DOHH2 (cell line): ENCODE measurements around the gene FAM210A.
"Not testable (repeated sequence)": the region's sequence is repeated elsewhere in the genome, so short reads cannot be mapped to it uniquely, and the experiment has no call there.

ENCODE experiments used
- H3F3A ChIP-seq: fragments of 200-600 bp; sonication (generic), shearing (Covaris generic); 2 replicates; pipeline ENCODE4 v1.6.0; 2016; ENCODE audit warnings: antibody characterized with exemption, mild to moderate bottlenecking; ENCODE audit not compliant: control insufficient read depth, insufficient read depth
- H3K27ac ChIP-seq: fragments of 200-600 bp; sonication (generic); 2 replicates; pipeline ENCODE4 v1.5.1; 2014; ENCODE audit warnings: low read depth, mild to moderate bottlenecking, low read length, moderate library complexity
- H3K27me3 ChIP-seq: fragments of 200-600 bp; sonication (generic); 2 replicates; pipeline ENCODE4 v1.6.1; 2014; ENCODE audit warnings: mild to moderate bottlenecking, low read length, mixed read lengths; ENCODE audit not compliant: control insufficient read depth
- H3K36me3 ChIP-seq: fragments of 200-600 bp; sonication (generic); 2 replicates; pipeline ENCODE4 v1.6.1; 2014; ENCODE audit warnings: mild to moderate bottlenecking, low read length, moderate library complexity, mixed read lengths; ENCODE audit not compliant: control insufficient read depth
- H3K4me1 ChIP-seq: fragments of 200-600 bp; sonication (generic); 2 replicates; pipeline ENCODE4 v1.6.1; 2014; ENCODE audit warnings: mild to moderate bottlenecking, low read length, mixed read lengths; ENCODE audit not compliant: control insufficient read depth
- H3K4me2 ChIP-seq: fragments of 200-600 bp; sonication (generic); 2 replicates; pipeline ENCODE4 v1.6.0; 2014; ENCODE audit warnings: mild to moderate bottlenecking, low read length, moderate library complexity
- H3K4me3 ChIP-seq: fragments of 200-600 bp; sonication (generic); 2 replicates; pipeline ENCODE4 v1.5.1; 2014; ENCODE audit warnings: mild to moderate bottlenecking, low read length, mixed read lengths
- H3K79me2 ChIP-seq: fragments of 200-600 bp; sonication (generic); 2 replicates; pipeline ENCODE4 v1.6.1; 2014; ENCODE audit warnings: mild to moderate bottlenecking, low read length, mixed read lengths; ENCODE audit not compliant: control insufficient read depth
- H3K9me2 ChIP-seq: fragments of 200-600 bp; sonication (generic); replicated peaks from 2 replicates; pipeline ENCODE4 v1.6.1; 2014; ENCODE audit warnings: mild to moderate bottlenecking, low read length, mixed read lengths; ENCODE audit not compliant: control insufficient read depth
- H3K9me3 ChIP-seq: fragments of 200-600 bp; sonication (generic); 2 replicates; pipeline ENCODE4 v1.6.1; 2014; ENCODE audit warnings: antibody characterized with exemption, low read length, mixed read lengths; ENCODE audit not compliant: control insufficient read depth, insufficient read depth
- H4K20me1 ChIP-seq: fragments of 200-600 bp; sonication (generic); 2 replicates; pipeline ENCODE4 v1.6.0; 2014; ENCODE audit warnings: low read depth, mild to moderate bottlenecking, antibody characterized with exemption, low read length, moderate library complexity; ENCODE audit not compliant: control insufficient read depth, insufficient read depth
- EZH2phosphoT487 ChIP-seq: fragments of 200-600 bp; sonication (generic); IDR thresholded peaks from 2 replicates; pipeline ENCODE4 v1.6.1; 2017; ENCODE audit warnings: borderline replicate concordance, mild to moderate bottlenecking, antibody characterized with exemption, low read length, moderate library complexity, mixed read lengths
- TF ChIP-seq, protein P1 (sequence below): fragments of 200-600 bp; sonication (generic); IDR thresholded peaks from one replicate; pipeline ENCODE4 v1.5.1; 2014; ENCODE audit warnings: antibody characterized with exemption, mild to moderate bottlenecking, low read depth, low read length; ENCODE audit not compliant: poor library complexity, severe bottlenecking

Gene FAM210A

DNA sequence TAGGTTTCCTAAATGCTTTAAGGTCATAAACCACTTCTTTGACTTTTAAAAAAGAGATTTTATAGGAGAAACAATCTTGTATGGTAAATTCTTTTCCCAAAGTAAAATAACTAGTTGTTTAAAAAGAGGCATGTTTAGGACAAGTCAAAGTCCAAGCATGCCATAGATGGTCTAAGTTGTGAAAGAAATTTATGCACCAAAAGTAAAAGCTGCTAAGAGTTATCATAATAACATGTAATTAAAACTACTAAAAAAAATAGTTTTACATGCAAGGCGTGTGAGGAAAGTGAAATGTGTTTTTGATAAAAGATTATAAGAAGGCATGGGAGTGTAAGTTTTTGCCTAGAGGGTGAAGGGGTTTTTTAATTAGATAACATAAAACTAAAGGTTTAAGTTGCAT is 22.5 kb downstream of the FAM210A start:
- peaks cover 66% of the 10 kb centered on the region for H3K9me3 ChIP-seq
- no peaks in the 10 kb centered on the region for H4K20me1 ChIP-seq
- no peaks in the 10 kb centered on the region for H3F3A ChIP-seq
- H3K79me2 ChIP-seq: peaks cover 100% of the 10 kb centered on the region
- H3K4me3 ChIP-seq: no peak overlapping the region
- no peak overlapping the region for H3K27ac ChIP-seq
- peaks cover 11% of the 10 kb centered on the region for H3K4me1 ChIP-seq
- peaks cover 44% of the 10 kb centered on the region for H3K36me3 ChIP-seq
- TF ChIP-seq, protein P1, sequence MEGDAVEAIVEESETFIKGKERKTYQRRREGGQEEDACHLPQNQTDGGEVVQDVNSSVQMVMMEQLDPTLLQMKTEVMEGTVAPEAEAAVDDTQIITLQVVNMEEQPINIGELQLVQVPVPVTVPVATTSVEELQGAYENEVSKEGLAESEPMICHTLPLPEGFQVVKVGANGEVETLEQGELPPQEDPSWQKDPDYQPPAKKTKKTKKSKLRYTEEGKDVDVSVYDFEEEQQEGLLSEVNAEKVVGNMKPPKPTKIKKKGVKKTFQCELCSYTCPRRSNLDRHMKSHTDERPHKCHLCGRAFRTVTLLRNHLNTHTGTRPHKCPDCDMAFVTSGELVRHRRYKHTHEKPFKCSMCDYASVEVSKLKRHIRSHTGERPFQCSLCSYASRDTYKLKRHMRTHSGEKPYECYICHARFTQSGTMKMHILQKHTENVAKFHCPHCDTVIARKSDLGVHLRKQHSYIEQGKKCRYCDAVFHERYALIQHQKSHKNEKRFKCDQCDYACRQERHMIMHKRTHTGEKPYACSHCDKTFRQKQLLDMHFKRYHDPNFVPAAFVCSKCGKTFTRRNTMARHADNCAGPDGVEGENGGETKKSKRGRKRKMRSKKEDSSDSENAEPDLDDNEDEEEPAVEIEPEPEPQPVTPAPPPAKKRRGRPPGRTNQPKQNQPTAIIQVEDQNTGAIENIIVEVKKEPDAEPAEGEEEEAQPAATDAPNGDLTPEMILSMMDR: no peak
- no peak for TF ChIP-seq EZH2phosphoT487
- H3K9me2 ChIP-seq: no peaks in the 10 kb centered on the region
- H3K4me2 ChIP-seq: no peak overlapping the region
- H3K27me3 ChIP-seq: no peaks in the 10 kb centered on the region

DNA sequence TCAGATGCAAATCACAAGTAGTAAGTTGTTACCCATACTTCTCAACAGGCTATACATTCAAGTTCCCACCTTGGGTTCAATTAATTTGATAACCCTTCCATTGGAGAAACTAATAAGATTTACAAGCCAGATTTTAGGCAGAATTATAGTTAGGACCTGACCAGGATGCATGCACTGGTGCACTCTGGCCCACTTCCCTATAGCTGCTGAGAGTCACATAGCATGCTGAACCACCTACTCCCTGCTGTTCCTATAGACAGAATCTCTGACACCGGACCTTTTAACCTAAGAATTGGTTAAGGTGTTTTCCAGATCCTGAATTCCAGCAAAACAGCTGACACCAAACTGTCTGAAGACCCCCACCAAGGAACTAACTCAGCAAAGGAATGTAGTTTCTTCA is 26.2 kb downstream of the FAM210A start:
- Histone ChIP-seq H3K4me2 (no peak overlapping the region), H3K36me3 (peaks cover 19% of the 10 kb centered on the region), H3K4me1 (peaks cover 11% of the 10 kb centered on the region), H3K27me3 (no peaks in the 10 kb centered on the region), H4K20me1 (no peaks in the 10 kb centered on the region), H3K79me2 (peaks cover 95% of the 10 kb centered on the region), H3K9me2 (no peaks in the 10 kb centered on the region), H3K27ac (no peak overlapping the region), H3F3A (no peaks in the 10 kb centered on the region), H3K4me3 (no peak overlapping the region), H3K9me3 (peaks cover 42% of the 10 kb centered on the region)
- TF ChIP-seq, protein P1: no peak
- TF ChIP-seq EZH2phosphoT487: no peak

DNA sequence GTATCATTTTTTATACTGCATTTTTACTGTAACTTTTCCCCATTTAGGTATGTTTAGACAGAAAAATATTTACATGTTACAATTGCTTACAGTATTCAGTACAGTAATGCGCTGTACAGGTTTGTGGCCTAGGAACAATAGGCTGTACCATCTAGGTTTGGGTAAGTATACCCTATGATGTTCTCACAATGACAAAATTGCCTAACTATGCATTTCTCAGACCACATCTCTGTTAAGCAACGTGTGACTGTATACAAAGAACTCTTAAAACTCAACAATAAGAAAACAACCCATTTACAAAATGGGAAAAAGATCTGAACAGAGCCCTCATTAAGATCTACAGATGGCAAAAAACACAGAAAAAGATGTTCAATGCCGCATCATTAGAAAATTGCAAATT is 29.4 kb downstream of the FAM210A start:
- Histone ChIP-seq H3F3A (no peaks in the 10 kb centered on the region), H3K4me3 (no peak overlapping the region), H3K36me3 (peaks cover 7% of the 10 kb centered on the region), H4K20me1 (no peaks in the 10 kb centered on the region), H3K27me3 (no peaks in the 10 kb centered on the region), H3K4me1 (peaks cover 11% of the 10 kb centered on the region), H3K27ac (no peak overlapping the region), H3K9me3 (peaks cover 12% of the 10 kb centered on the region; the same call in 1 of the 2 replicates), H3K9me2 (no peaks in the 10 kb centered on the region), H3K4me2 (no peak overlapping the region), H3K79me2 (peaks cover 84% of the 10 kb centered on the region)
- TF ChIP-seq, protein P1: no peak
- no peak for TF ChIP-seq EZH2phosphoT487

DNA sequence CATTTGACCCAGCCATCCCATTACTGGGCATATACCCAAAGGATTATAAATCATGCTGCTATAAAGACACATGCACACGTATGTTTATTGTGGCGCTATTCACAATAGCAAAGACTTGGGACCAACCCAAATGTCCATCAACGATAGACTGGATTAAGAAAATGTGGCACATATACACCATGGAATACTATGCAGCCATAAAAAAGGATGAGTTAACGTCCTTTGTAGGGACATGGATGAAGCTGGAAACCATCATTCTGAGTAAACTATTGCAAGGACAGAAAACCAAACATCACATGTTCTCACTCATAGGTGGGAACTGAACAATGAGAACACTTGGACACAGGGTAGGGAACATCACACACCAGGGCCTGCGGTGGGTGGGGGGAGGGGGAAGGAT is 31.0 kb downstream of the FAM210A start:
- not testable (repeated sequence) for H3K36me3 ChIP-seq
- peaks cover 78% of the 10 kb centered on the region for H3K79me2 ChIP-seq

DNA sequence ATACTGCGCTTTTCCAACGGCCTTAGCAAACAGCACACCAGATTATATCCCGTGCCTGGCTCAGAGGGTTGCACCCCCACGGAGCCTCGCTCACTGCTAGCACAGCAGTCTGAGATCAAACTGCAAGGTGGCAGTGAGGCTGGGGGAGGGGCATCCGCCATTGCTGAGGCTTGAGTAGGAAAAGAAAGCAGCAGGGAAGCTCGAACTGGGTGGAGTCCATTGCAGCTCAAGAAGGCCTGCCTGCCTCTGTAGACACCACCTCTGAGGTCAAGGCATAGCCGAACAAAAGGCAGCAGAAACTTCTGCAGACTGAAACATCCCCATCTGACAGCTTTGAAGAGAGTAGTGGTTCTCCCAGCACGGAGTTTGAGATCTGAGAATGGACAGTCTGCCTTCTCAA is 36.3 kb downstream of the FAM210A start:
- not testable (repeated sequence) for H3K4me1 ChIP-seq, H3F3A ChIP-seq, H3K4me3 ChIP-seq, H3K9me3 ChIP-seq, H3K36me3 ChIP-seq, H4K20me1 ChIP-seq, H3K4me2 ChIP-seq, H3K9me2 ChIP-seq, H3K27ac ChIP-seq, H3K27me3 ChIP-seq
- H3K79me2 ChIP-seq: peaks cover 84% of the 10 kb centered on the region

More for the DNA sequence above, 31.0 kb downstream of the FAM210A start:
- not testable (repeated sequence) for H3K27ac ChIP-seq, H3K9me3 ChIP-seq, H3F3A ChIP-seq, H3K27me3 ChIP-seq, H3K9me2 ChIP-seq, H3K4me3 ChIP-seq, H3K4me2 ChIP-seq, H3K4me1 ChIP-seq, H4K20me1 ChIP-seq
